NCI-H2227 (cell line): ENCODE data around the gene UBL7.

Experiments used
- DNase-seq: peaks from one replicate; lab custom pipeline; 2025; ENCODE audit not compliant: unreplicated experiment; lab: John Stamatoyannopoulos, UW

The UBL7 gene

GRCh38 chr15:74424901-74425528 lies 35.9 kb downstream of the UBL7 start:
- no peak for DNase-seq

GRCh38 chr15:74423431-74424257 lies 37.3 kb downstream of the UBL7 start:
- DNase-seq: no peak

GRCh38 chr15:74422652-74423430 lies 38.1 kb downstream of the UBL7 start:
- no peak for DNase-seq

- DNase-seq: no peak
These were observed 38.7 kb downstream of the UBL7 start for GRCh38 chr15:74422265-74422651.

GRCh38 chr15:74421302-74422245 lies 39.4 kb downstream of the UBL7 start:
- DNase-seq: no peak

GRCh38 chr15:74420193-74420905 lies 40.6 kb downstream of the UBL7 start:
- DNase-seq: no peak

- DNase-seq: no peak
These were observed 41.5 kb downstream of the UBL7 start for GRCh38 chr15:74419432-74419831.

- no peak for DNase-seq
These were observed 42.2 kb downstream of the UBL7 start for GRCh38 chr15:74418575-74419338.

- DNase-seq: no peak
These were observed 43.3 kb downstream of the UBL7 start for GRCh38 chr15:74417670-74418069.

GRCh38 chr15:74417225-74417624 lies 43.7 kb downstream of the UBL7 start:
- no peak for DNase-seq

- no peak for DNase-seq
These were observed 44.7 kb downstream of the UBL7 start for GRCh38 chr15:74415966-74416916.

GRCh38 chr15:74414603-74415338 lies 46.2 kb downstream of the UBL7 start:
- DNase-seq: no peak

- DNase-seq: no peak
These were observed 46.8 kb downstream of the UBL7 start for GRCh38 chr15:74414081-74414580.

GRCh38 chr15:74413350-74414080 lies 47.4 kb downstream of the UBL7 start:
- DNase-seq: no peak

- DNase-seq: no peak
These were observed 48.8 kb downstream of the UBL7 start for GRCh38 chr15:74412159-74412558.

GRCh38 chr15:74411686-74412085 lies 49.3 kb downstream of the UBL7 start:
- DNase-seq: no peak

- no peak for DNase-seq
These were observed 50.5 kb downstream of the UBL7 start for GRCh38 chr15:74410502-74410901.
